ENCODE results near the gene PLK5. TPM values are rescaled to one million over a fixed set of nuclear protein-coding genes. Genes with fewer than 3 reads are reported as not detected.

PLK5 gene
- polyA plus RNA-seq, 1 donor from 2014 or later = 3.6 TPM

GRCh38 chr19:1489463-1490310 lies 34.2 kb upstream of the PLK5 start:
- peak overlapping the region; percentile 42 for H2AFZ ChIP-seq (ENCODE audit: low read depth, low read length)
- H3K9ac ChIP-seq (ENCODE audit: low read length) = peak overlapping the region; percentile 77
- H3K79me2 ChIP-seq (replicated peaks; ENCODE audit: insufficient read depth, low read length) = no peaks in the 10 kb centered on the region
- H3K4me3 ChIP-seq (ENCODE audit: low read length) = peak overlapping the region; percentile 78
- peaks cover 4% of the 10 kb centered on the region for H3K27me3 ChIP-seq (ENCODE audit: insufficient read depth, low read depth, low read length)
- no peaks in the 10 kb centered on the region for H3K36me3 ChIP-seq (ENCODE audit: insufficient read depth, low read length)
- no peaks in the 10 kb centered on the region for H4K20me1 ChIP-seq (ENCODE audit: insufficient read depth)
- TF ChIP-seq MXI1 (conservative IDR thresholded peaks at IDR 0.05; ENCODE audit: poor library complexity, severe bottlenecking) = no peak
- no peak for TF ChIP-seq SMC3 (conservative IDR thresholded peaks at IDR 0.05; ENCODE audit: poor library complexity)
- TF ChIP-seq, protein P1, sequence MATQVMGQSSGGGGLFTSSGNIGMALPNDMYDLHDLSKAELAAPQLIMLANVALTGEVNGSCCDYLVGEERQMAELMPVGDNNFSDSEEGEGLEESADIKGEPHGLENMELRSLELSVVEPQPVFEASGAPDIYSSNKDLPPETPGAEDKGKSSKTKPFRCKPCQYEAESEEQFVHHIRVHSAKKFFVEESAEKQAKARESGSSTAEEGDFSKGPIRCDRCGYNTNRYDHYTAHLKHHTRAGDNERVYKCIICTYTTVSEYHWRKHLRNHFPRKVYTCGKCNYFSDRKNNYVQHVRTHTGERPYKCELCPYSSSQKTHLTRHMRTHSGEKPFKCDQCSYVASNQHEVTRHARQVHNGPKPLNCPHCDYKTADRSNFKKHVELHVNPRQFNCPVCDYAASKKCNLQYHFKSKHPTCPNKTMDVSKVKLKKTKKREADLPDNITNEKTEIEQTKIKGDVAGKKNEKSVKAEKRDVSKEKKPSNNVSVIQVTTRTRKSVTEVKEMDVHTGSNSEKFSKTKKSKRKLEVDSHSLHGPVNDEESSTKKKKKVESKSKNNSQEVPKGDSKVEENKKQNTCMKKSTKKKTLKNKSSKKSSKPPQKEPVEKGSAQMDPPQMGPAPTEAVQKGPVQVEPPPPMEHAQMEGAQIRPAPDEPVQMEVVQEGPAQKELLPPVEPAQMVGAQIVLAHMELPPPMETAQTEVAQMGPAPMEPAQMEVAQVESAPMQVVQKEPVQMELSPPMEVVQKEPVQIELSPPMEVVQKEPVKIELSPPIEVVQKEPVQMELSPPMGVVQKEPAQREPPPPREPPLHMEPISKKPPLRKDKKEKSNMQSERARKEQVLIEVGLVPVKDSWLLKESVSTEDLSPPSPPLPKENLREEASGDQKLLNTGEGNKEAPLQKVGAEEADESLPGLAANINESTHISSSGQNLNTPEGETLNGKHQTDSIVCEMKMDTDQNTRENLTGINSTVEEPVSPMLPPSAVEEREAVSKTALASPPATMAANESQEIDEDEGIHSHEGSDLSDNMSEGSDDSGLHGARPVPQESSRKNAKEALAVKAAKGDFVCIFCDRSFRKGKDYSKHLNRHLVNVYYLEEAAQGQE (IDR thresholded peaks at IDR 0.05; ENCODE audit: borderline replicate concordance) = no peak
- no peak for TF ChIP-seq EZH2 (IDR thresholded peaks at IDR 0.05; ENCODE audit: borderline replicate concordance, insufficient read depth, low read length, poor library complexity, severe bottlenecking)
- no peak for TF ChIP-seq TAF1 (IDR thresholded peaks at IDR 0.05; ENCODE audit: low read depth)
- no peak for TF ChIP-seq CTCF (IDR thresholded peaks at IDR 0.05; ENCODE audit: poor library complexity, severe bottlenecking)
- H3K27ac ChIP-seq (ENCODE audit: low read length) = peak overlapping the region; percentile 80
- H3K4me2 ChIP-seq (ENCODE audit: low read length) = peak overlapping the region; percentile 35
- H3K9me3 ChIP-seq (ENCODE audit: low read length) = no peaks in the 10 kb centered on the region
- no peaks in the 10 kb centered on the region for H3K9me2 ChIP-seq (ENCODE audit: insufficient read depth, low read length)
- no peaks in the 10 kb centered on the region for H3F3A ChIP-seq (ENCODE audit: insufficient read depth, low read length, poor library complexity, severe bottlenecking)

DNA sequence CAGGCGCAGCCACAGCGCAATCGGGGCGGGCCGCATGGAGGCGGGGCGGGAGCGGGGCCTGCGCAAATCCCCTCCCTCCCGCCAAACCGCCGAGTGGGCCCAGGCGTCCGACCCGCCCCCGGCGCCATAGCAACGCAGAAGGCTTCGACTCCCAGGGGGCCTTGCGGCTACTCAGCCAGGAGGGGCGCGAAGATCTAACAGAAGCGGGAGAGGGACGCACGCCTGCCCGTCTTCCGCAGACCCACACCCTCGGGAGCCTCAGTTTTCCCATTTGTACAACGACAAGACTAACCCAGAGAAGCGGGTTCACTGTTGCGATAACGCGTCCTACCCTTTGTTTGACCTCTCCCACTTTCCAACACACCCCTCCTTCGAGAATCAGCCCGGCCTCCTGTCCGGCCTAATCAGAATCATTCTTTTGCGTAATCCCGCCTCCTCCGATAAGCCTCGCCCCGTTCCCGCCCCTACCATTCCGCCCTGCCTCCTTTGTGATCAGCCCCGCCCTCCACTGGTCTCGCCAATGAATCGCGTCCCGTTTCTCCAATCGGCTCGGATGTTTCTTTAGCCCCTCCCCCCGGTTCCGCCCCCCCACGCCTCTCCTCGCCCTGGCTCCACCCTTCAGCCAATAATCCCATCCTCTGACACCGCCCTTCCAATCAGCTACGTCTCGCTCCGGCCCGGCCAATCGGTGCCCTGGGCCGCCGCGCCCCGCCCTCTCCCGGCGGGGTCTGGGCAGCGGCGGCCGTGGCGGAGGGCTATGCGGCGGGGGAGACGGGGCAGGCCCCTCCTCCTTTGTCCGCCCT lies 33.4 kb upstream of the PLK5 start, which contains the start of gene PCSK4:
PCSK4 (minus strand) TSS at position 40 of the 803 bp plus-strand sequence; CDS start at position 36, 4 bp downstream.
- TF ChIP-seq MXI1 (conservative IDR thresholded peaks at IDR 0.05; ENCODE audit: poor library complexity, severe bottlenecking) (peak; percentile 80), EP300 (conservative IDR thresholded peaks at IDR 0.05; ENCODE audit: poor library complexity, severe bottlenecking) (peak; percentile 48), POLR2AphosphoS5 (IDR thresholded peaks at IDR 0.05) (peak; percentile 69), TAF1 (IDR thresholded peaks at IDR 0.05; ENCODE audit: low read depth) (peak; percentile 57), CTCF (IDR thresholded peaks at IDR 0.05; ENCODE audit: poor library complexity, severe bottlenecking) (no peak), SMC3 (conservative IDR thresholded peaks at IDR 0.05; ENCODE audit: poor library complexity) (peak; percentile 29), RAD21 (conservative IDR thresholded peaks at IDR 0.05) (no peak), EZH2 (IDR thresholded peaks at IDR 0.05; ENCODE audit: borderline replicate concordance, insufficient read depth, low read length, poor library complexity, severe bottlenecking) (no peak)
- TF ChIP-seq, protein P1 (IDR thresholded peaks at IDR 0.05; ENCODE audit: borderline replicate concordance) = peak; percentile 55
- Histone ChIP-seq H3K9ac (ENCODE audit: low read length) (peak within 1 kb of the TSS; percentile 77), H3K27me3 (ENCODE audit: insufficient read depth, low read depth, low read length) (peaks cover 4% of the 10 kb centered on the region), H3K27ac (ENCODE audit: low read length) (peak within 1 kb of the TSS; percentile 80), H3K4me3 (ENCODE audit: low read length) (peak within 1 kb of the TSS; percentile 78), H3K9me3 (ENCODE audit: low read length) (no peaks in the 10 kb centered on the region), H3K9me2 (ENCODE audit: insufficient read depth, low read length) (no peaks in the 10 kb centered on the region), H3K36me3 (ENCODE audit: insufficient read depth, low read length) (no peaks in the 10 kb centered on the region), H2AFZ (ENCODE audit: low read depth, low read length) (peak within 1 kb of the TSS; percentile 42), H4K20me1 (ENCODE audit: insufficient read depth) (no peaks in the 10 kb centered on the region), H3K4me2 (ENCODE audit: low read length) (peak within 1 kb of the TSS; percentile 35), H3K79me2 (replicated peaks; ENCODE audit: insufficient read depth, low read length) (no peaks in the 10 kb centered on the region), H3F3A (ENCODE audit: insufficient read depth, low read length, poor library complexity, severe bottlenecking) (no peaks in the 10 kb centered on the region)
